Subcutaneous adipose tissue (tissue), 4 donors: Measurements from ENCODE around the gene GRAP2. TPM values are rescaled to one million over a fixed set of nuclear protein-coding genes. Genes with fewer than 3 reads are reported as not detected.

ENCODE experiments used
- total RNA-seq, 4 donors: library from RNA; depleted of rRNA; stranded (reverse); fragments of >200 nt; gene quantifications; one replicate each; pipeline ENCODE4 v1.1.0, GENCODE V29; 2016
- TF ChIP-seq, protein P1 (sequence below): fragments of 450-650 bp; IDR thresholded peaks from one replicate; pipeline ENCODE4 v1.5.1; 2016; ENCODE audit warnings: low read depth, mild to moderate bottlenecking, control low read depth, antibody characterized with exemption, moderate library complexity

Gene GRAP2
- total RNA-seq, 4 donors from 2014 or later: 0.75 to 4.8 (median 1.4) TPM

DNA sequence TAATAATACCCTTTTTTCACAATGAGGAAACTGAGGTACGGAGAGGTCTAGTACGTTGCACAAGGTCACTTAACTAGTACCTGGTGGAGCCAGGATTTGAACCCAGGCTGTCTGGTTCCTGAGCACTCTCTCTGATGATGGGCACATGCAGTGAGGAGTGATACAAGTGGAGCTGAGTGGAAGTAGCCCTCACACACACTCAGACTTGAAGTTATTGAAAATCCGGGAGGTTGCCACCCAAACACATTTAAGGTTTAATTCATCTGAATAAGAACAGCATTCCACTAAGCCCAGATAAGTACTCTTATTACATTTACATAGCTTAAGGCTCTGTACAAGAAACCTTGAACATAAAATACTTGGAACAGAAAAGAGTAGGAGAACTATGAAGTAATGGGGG lies 4.8 kb downstream of the GRAP2 start:
- TF ChIP-seq, protein P1, sequence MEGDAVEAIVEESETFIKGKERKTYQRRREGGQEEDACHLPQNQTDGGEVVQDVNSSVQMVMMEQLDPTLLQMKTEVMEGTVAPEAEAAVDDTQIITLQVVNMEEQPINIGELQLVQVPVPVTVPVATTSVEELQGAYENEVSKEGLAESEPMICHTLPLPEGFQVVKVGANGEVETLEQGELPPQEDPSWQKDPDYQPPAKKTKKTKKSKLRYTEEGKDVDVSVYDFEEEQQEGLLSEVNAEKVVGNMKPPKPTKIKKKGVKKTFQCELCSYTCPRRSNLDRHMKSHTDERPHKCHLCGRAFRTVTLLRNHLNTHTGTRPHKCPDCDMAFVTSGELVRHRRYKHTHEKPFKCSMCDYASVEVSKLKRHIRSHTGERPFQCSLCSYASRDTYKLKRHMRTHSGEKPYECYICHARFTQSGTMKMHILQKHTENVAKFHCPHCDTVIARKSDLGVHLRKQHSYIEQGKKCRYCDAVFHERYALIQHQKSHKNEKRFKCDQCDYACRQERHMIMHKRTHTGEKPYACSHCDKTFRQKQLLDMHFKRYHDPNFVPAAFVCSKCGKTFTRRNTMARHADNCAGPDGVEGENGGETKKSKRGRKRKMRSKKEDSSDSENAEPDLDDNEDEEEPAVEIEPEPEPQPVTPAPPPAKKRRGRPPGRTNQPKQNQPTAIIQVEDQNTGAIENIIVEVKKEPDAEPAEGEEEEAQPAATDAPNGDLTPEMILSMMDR: no peak

DNA sequence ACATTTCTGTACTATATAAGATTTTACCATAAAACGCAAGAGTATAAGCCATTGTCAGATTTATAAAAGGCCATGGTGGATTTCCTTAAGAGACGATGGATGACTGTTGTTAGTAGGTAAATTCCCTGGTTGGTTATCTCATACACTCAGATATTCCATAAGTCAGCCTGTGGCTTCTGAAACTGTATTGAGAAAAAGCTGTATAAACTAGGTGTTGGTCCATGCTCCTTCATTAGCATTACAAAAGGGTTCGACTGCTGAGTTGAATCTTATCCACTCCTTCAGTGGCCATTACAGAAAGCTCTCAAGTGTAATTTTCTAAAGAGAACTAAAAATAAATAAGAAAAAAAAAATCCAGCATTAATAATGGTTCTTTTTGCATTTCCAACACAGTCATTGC lies 5.3 kb downstream of the GRAP2 start:
- TF ChIP-seq, protein P1: no peak

DNA sequence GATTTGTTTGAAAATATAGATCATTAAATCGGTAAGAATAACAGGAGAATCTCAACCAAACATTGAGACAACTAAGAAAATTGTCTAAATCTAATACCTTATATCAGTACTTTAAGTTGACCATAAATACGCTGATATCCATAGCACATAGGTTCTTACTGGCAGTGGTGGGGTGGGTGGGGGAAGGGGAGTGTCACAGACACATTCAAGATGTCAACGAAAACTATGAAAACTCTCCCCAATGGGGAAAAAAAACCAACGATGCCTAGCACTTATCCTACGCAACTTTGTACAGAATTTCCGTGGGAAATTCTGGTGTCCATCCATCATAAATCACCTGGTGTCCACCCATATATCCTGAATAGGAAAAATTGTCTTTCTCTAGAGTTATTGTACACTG lies 6.2 kb downstream of the GRAP2 start:
- TF ChIP-seq, protein P1: no peak

DNA sequence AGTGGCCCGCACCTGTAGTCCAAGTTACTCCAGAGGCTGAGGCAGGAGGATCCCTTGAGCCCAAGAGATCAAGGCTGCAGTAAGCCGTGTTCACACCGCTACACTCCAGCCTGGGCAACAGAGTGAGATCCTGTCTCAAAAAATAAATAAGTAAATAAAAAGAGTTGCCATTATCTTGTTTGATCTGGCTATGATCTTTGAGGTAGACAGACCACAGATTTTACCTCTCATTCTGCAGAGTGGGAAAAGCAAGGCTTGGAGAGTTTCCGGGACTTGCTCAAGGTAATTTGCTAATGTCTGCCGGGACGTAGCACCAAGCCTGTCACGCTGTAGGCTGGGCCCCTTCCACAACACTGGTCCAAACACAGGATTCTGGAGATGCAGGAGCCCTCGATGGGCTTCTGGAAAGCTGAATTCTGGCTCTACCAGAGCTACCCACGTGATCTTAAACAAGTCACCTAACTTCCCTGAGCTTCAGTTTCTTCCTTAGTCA lies 6.8 kb downstream of the GRAP2 start:
- TF ChIP-seq, protein P1: no peak

DNA sequence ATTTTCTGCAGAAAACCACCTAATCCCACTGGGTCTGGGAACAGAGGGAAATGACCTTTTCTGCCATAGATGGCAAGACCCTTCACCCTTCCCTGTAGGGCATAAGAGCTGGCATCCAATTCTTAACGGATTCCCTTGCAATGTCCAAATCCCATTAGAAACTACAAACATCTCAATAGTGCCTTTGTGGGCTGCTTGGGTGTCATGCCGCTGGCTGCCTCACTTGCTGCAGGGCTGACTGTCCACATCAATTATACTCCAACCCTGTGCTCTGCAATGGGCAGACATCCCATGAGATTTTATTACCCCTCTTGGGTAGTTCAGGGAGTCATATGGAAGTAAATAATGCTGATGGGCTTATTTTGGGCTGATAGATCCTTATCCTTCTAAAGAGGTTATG lies 7.3 kb downstream of the GRAP2 start:
- TF ChIP-seq, protein P1: no peak

DNA sequence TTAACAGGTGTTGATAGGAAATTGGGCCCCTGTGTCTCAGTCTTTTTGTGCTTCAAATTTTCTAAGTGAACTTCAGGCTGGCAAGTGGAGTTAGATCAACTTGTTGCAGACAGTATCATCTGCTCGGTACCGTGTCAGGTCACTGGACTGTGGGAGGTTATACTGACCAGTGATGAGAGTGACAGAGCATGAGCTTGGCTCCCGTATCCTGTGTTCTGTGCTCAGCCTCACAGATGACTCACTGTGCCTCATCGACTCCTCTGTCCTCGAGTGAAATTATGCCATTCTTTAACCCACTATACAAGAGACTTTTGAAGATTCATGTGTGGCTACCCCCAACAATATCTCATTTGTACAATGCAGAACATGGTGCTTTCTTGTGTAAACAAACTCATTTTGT lies 7.9 kb downstream of the GRAP2 start:
- TF ChIP-seq, protein P1: no peak

DNA sequence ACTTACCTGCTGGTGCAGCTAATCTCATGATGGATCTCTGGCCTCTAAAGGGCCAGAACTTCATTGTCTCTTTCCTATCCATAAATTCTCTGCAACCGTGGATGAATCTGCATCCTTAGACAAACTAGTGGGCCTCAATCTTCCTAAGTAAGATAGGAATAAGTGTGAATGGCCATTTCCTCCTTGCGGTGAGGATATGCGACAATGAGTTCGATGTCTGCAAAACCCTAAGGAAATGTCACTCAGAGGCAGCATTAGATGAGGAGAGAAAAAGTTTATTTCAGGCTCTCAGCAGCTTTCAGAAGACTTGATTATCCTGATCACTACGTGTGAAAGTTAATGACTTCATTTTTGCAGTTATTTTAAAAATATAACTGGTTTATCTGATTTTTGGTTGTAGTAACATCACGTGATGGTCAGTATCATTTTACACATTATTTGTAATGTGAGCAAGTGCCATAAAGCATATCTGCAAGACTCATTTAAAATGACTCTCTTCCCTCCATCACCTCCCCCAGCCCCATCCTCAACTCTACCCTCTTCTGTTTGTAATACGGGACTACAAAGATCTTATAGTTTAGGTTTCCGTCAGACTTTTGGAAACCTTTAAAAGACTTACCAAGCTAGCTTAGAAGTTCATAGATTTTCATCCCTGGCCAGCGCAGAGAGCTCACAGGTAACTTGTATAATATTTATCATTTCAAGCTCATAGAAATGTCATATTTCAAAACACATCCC lies 10.2 kb downstream of the GRAP2 start:
- TF ChIP-seq, protein P1: no peak
